ENCODE data around the gene CACNA2D2.

GRCh38 chr3:50341537-50341936 is 161.9 kb downstream of the CACNA2D2 start:
- TF ChIP-seq CTCF (IDR thresholded peaks at IDR 0.05) (no peak), EP300 (IDR thresholded peaks at IDR 0.05) (no peak)
